IMR-90 (cell line): ENCODE measurements around the gene SPOCK3. TPM values are rescaled to one million over a fixed set of nuclear protein-coding genes. Genes with fewer than 3 reads are reported as not detected.

Experiments used
- ATAC-seq: fragments of 200-7000 bp; cut with Tn5 transposase; 2 replicates; pipeline ENCODE4 v1.9.1; 2020; ENCODE audit warnings: low read depth, mild to moderate bottlenecking, moderate library complexity
- BruUV-seq: library from RNA; stranded (reverse); fragments of 400-500 nt; replicated peaks from 2 replicates; lab custom pipeline; 2021; lab: Mats Ljungman, UMichigan
- CTCF ChIA-PET: fragments of 300-600 bp; formaldehyde crosslinking; extraction: SDS; loops from one replicate; lab custom pipeline; 2021; ENCODE audit warnings: antibody characterized with exemption; lab: Yijun Ruan, JAX
- POLR2A ChIA-PET: fragments of 300-600 bp; sonication (Branson Sonifier 250); formaldehyde crosslinking; loops from one replicate; lab custom pipeline; 2022; ENCODE audit warnings: antibody characterized with exemption; ENCODE audit not compliant: unreplicated experiment; lab: Charles Lee
- DNase-seq: peaks from one replicate; pipeline ENCODE4 v3.0.0; 2013
- H2AFZ ChIP-seq: replicated peaks from 2 replicates; pipeline ENCODE3; 2013; ENCODE audit warnings: low read length, mild to moderate bottlenecking; ENCODE audit not compliant: poor library complexity
- H2AK5ac ChIP-seq: 2 replicates; pipeline ENCODE4 v1.6.1; 2013; ENCODE audit warnings: low read depth, low read length, inconsistent platforms
- H2AK9ac ChIP-seq: replicated peaks from 2 replicates; pipeline ENCODE3; 2013; ENCODE audit warnings: mild to moderate bottlenecking, low read depth, low read length, moderate library complexity; ENCODE audit not compliant: poor library complexity
- H2BK120ac ChIP-seq: 2 replicates; pipeline ENCODE4 v1.6.1; 2013; ENCODE audit warnings: low read depth, low read length, inconsistent platforms
- H2BK15ac ChIP-seq: 3 replicates; pipeline ENCODE4 v1.6.1; 2013; ENCODE audit warnings: low read depth, low read length, inconsistent platforms
- H2BK20ac ChIP-seq: 2 replicates; pipeline ENCODE4 v1.6.1; 2013; ENCODE audit warnings: low read depth, mild to moderate bottlenecking, inconsistent platforms, low read length, moderate library complexity
- H2BK5ac ChIP-seq: 2 replicates; pipeline ENCODE4 v1.6.1; 2013; ENCODE audit warnings: mild to moderate bottlenecking, low read depth, low read length, inconsistent platforms; ENCODE audit not compliant: poor library complexity, severe bottlenecking
- H3K14ac ChIP-seq: replicated peaks from 2 replicates; pipeline ENCODE4 v1.6.1; 2013; ENCODE audit warnings: low read depth, low read length, inconsistent platforms
- H3K18ac ChIP-seq: 2 replicates; pipeline ENCODE4 v1.6.1; 2013; ENCODE audit warnings: low read depth, low read length, control low read depth
- H3K23ac ChIP-seq: 2 replicates; pipeline ENCODE4 v1.6.1; 2013; ENCODE audit warnings: low read depth, low read length, inconsistent platforms
- H3K27ac ChIP-seq: 2 replicates; pipeline ENCODE4 v1.5.1; 2013; ENCODE audit warnings: mild to moderate bottlenecking, control low read depth, low read length; ENCODE audit not compliant: insufficient read depth
- H3K27me3 ChIP-seq: 2 replicates; pipeline ENCODE4 v1.6.1; 2013; ENCODE audit warnings: low read length; ENCODE audit not compliant: control insufficient read depth, insufficient read depth
- H3K36me3 ChIP-seq: 2 replicates; pipeline ENCODE4 v1.6.1; 2013; ENCODE audit warnings: low read length, mixed read lengths; ENCODE audit not compliant: control insufficient read depth, insufficient read depth
- H3K4ac ChIP-seq: 2 replicates; pipeline ENCODE4 v1.6.1; 2013; ENCODE audit warnings: low read depth, low read length, inconsistent platforms
- H3K4me1 ChIP-seq: 2 replicates; pipeline ENCODE4 v1.6.1; 2013; ENCODE audit warnings: low read length, mixed read lengths; ENCODE audit not compliant: control insufficient read depth, insufficient read depth
- H3K4me2 ChIP-seq: 2 replicates; pipeline ENCODE4 v1.6.1; 2013; ENCODE audit warnings: low read depth, mild to moderate bottlenecking, control low read depth, low read length, moderate library complexity
- H3K4me3 ChIP-seq: 2 replicates; pipeline ENCODE4 v1.5.1; 2013; ENCODE audit warnings: low read depth, mild to moderate bottlenecking, control low read depth, low read length, moderate library complexity; ENCODE audit not compliant: insufficient read depth
- H3K56ac ChIP-seq: 2 replicates; pipeline ENCODE4 v1.6.1; 2013; ENCODE audit warnings: low read length, inconsistent platforms; ENCODE audit not compliant: insufficient read depth; ENCODE audit errors: extremely low read depth
- H3K79me1 ChIP-seq, 2 experiments: 2 replicates each; pipeline ENCODE4 v1.6.1; 2013; ENCODE audit warnings: low read length in 2 of 2, inconsistent platforms in 1 of 2, low read depth in 1 of 2
- H3K9ac ChIP-seq: 2 replicates; pipeline ENCODE4 v1.6.1; 2013; ENCODE audit warnings: low read depth, low read length, control low read depth
- H3K9me1 ChIP-seq: 2 replicates; pipeline ENCODE4 v1.6.1; 2013; ENCODE audit warnings: low read length, inconsistent platforms; ENCODE audit not compliant: insufficient read depth
- H3K9me3 ChIP-seq: 2 replicates; pipeline ENCODE4 v1.6.1; 2013; ENCODE audit warnings: low read length; ENCODE audit not compliant: control insufficient read depth, insufficient read depth
- H4K20me1 ChIP-seq: 2 replicates; pipeline ENCODE4 v1.6.1; 2013; ENCODE audit warnings: low read length, inconsistent platforms; ENCODE audit not compliant: insufficient read depth
- H4K5ac ChIP-seq: 2 replicates; pipeline ENCODE4 v1.6.1; 2013; ENCODE audit warnings: mild to moderate bottlenecking, low read depth, low read length, control low read depth
- H4K8ac ChIP-seq, 2 experiments: 2 replicates each; pipeline ENCODE4 v1.6.1; 2013; ENCODE audit warnings: low read depth in 2 of 2, low read length in 2 of 2, control low read depth in 1 of 2, inconsistent platforms in 1 of 2
- H4K91ac ChIP-seq: 2 replicates; pipeline ENCODE4 v1.6.1; 2013; ENCODE audit warnings: low read depth, low read length, inconsistent platforms; ENCODE audit not compliant: insufficient read depth
- BHLHE40 ChIP-seq: fragments of 150-350 bp; IDR thresholded peaks from 2 replicates; pipeline ENCODE4 v1.6.1; 2016; ENCODE audit warnings: mild to moderate bottlenecking, low read depth, low read length
- CEBPB ChIP-seq: IDR thresholded peaks from 2 replicates; pipeline ENCODE4 v1.6.1; 2012; ENCODE audit warnings: low read depth, low read length, improper control_type of control experiment
- CHD1 ChIP-seq: IDR thresholded peaks from 2 replicates; pipeline ENCODE4 v1.6.1; 2012; ENCODE audit warnings: low read depth, low read length, improper control_type of control experiment
- FOS ChIP-seq: fragments of 150-350 bp; IDR thresholded peaks from 2 replicates; pipeline ENCODE4 v1.6.1; 2016; ENCODE audit warnings: low read depth, low read length
- MAFK ChIP-seq: IDR thresholded peaks from 2 replicates; pipeline ENCODE4 v1.6.1; 2012; ENCODE audit warnings: low read depth, low read length, improper control_type of control experiment
- MAZ ChIP-seq: IDR thresholded peaks from 2 replicates; pipeline ENCODE4 v1.6.1; 2012; ENCODE audit warnings: low read depth, mild to moderate bottlenecking, low read length, improper control_type of control experiment, moderate library complexity, borderline replicate concordance
- MXI1 ChIP-seq: IDR thresholded peaks from 2 replicates; pipeline ENCODE4 v1.6.1; 2012; ENCODE audit warnings: low read depth, mild to moderate bottlenecking, low read length, moderate library complexity, borderline replicate concordance
- NFE2L2 ChIP-seq: fragments of 150-350 bp; IDR thresholded peaks from 2 replicates; pipeline ENCODE4 v1.6.1; 2016; ENCODE audit warnings: low read depth, mild to moderate bottlenecking, low read length
- POLR2A ChIP-seq: IDR thresholded peaks from 2 replicates; pipeline ENCODE4 v1.6.1; 2012; ENCODE audit warnings: mild to moderate bottlenecking, low read depth, low read length
- RAD21 ChIP-seq: IDR thresholded peaks from 2 replicates; pipeline ENCODE4 v1.6.1; 2012; ENCODE audit warnings: low read length, improper control_type of control experiment
- RCOR1 ChIP-seq: IDR thresholded peaks from 2 replicates; pipeline ENCODE4 v1.6.1; 2012; ENCODE audit warnings: mild to moderate bottlenecking, low read length, improper control_type of control experiment; ENCODE audit not compliant: insufficient replicate concordance
- RFX5 ChIP-seq: IDR thresholded peaks from 2 replicates; pipeline ENCODE4 v1.8.0; 2012; ENCODE audit warnings: low read depth, mild to moderate bottlenecking, low read length, moderate library complexity
- SMC3 ChIP-seq: fragments of 150-350 bp; IDR thresholded peaks from 2 replicates; pipeline ENCODE4 v1.6.1; 2016; ENCODE audit warnings: low read depth, mild to moderate bottlenecking, antibody characterized with exemption, low read length, moderate library complexity
- WGBS, 2 experiments: methylation state at CpG; one replicate each; pipeline versions ENCODE4 v1.1.5 to v1.1.7; 2013; ENCODE audit warnings: missing lambda C conversion rate in 2 of 2; ENCODE audit not compliant: insufficient read length in 1 of 2; ENCODE audit errors: extremely low coverage in 2 of 2; 5-methylcytosine and 5-hydroxymethylcytosine counted together
- dilution Hi-C: fragments of 300-500 bp; cut with HindIII; formaldehyde crosslinking; loops from one replicate; pipeline ENCODE4 v1.14.3; 2018; ENCODE audit warnings: low sequenced_read_pairs; ENCODE audit not compliant: unreplicated experiment
- in situ Hi-C: fragments of 300-500 bp; cut with MboI; formaldehyde crosslinking; loops from 3 replicates; pipeline ENCODE4 v1.14.3; 2019; ENCODE audit warnings: low sequenced_read_pairs, inconsistent platforms, mixed read lengths
- intact Hi-C: fragments of 100-400 bp; cut with micrococcal nuclease; formaldehyde crosslinking; loops from 2 replicates; pipeline ENCODE4 v1.10.0; 2022
- polyA plus RNA-seq, 3 experiments: library from polyadenylated mRNA; depleted of rRNA; stranded (reverse); fragments of >200 nt; gene quantifications; 2 replicates each; pipeline ENCODE4 v1.2.3, GENCODE V29; 2012; ENCODE audit warnings: low replicate concordance in 1 of 3
- total RNA-seq: library from RNA; depleted of rRNA; stranded (reverse); fragments of >200 nt; gene quantifications from 2 replicates; pipeline ENCODE4 v1.2.3, GENCODE V29; 2012
- TF ChIP-seq, protein P1 (sequence below): fragments of 150-350 bp; IDR thresholded peaks from 2 replicates; pipeline ENCODE4 v1.6.1; 2017; ENCODE audit warnings: mild to moderate bottlenecking, antibody characterized with exemption, low read length, low read depth
- TF ChIP-seq, protein P2 (sequence below): conservative IDR thresholded peaks from 2 replicates; pipeline ENCODE4 v1.5.1; 2012; ENCODE audit warnings: mild to moderate bottlenecking, low read depth, low read length, improper control_type of control experiment
- TF ChIP-seq, protein P3 (sequence below): fragments of 150-350 bp; IDR thresholded peaks from 2 replicates; pipeline ENCODE4 v1.6.1; 2016; ENCODE audit warnings: low read depth, mild to moderate bottlenecking, low read length, moderate library complexity, borderline replicate concordance

The SPOCK3 gene
- total and polyA plus RNA-seq, 2 of the 4 experiments (the other 2 are of a cell fraction), result not detected

DNA sequence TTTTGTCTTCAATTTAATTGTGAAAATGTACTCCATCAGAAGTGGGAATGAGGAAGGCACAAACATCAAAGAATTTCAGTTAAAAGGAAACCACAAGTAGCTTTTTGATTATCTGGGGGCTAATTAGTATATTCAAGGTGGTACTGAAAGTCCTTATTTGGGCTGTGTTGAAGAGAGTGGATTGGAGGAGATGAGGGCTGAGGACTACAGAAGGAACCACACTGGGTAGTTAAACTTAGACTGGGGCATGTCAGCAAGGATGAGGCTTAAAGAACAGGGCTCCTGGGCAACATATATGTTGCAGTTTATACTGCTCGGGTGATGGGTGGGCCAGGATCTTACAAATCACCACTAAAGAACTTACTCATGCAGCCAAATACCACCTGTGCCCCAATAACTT is 346.8 kb downstream of the SPOCK3 start:
- POLR2A ChIA-PET, result no interaction called here
- dilution Hi-C loops, result no loop called here
- BruUV-seq, result no TSS peak

More for the DNA sequence above, 346.8 kb downstream of the SPOCK3 start:
- H3K4me1 ChIP-seq, result no peaks in the 10 kb centered on the region
- CTCF ChIA-PET, result no interaction called here
- H2AK9ac ChIP-seq, result no peak overlapping the region
- H3K14ac ChIP-seq, result no peak overlapping the region
- no peaks in the 10 kb centered on the region for H3K79me1 ChIP-seq
- H3K27ac ChIP-seq, result no peak overlapping the region
- intact Hi-C loops, result no loop called here
- no peak overlapping the region for H2BK20ac ChIP-seq
- no peak overlapping the region for H3K4ac ChIP-seq
- ATAC-seq (no peak), DNase-seq (no peak)
- no peak overlapping the region for H4K8ac ChIP-seq
- H3K18ac ChIP-seq, result no peak overlapping the region
- no peaks in the 10 kb centered on the region for H3K36me3 ChIP-seq
- WGBS, 2 experiments, result no CpG with 5 or more reads among the region's 1 CpG
- H3K23ac ChIP-seq, result no peak overlapping the region
- no peaks in the 10 kb centered on the region for H3K9me1 ChIP-seq
- H3K9ac ChIP-seq, result no peak overlapping the region
- H2BK5ac ChIP-seq, result no peak overlapping the region
- H2AK5ac ChIP-seq, result no peak overlapping the region
- H3K4me2 ChIP-seq, result no peak overlapping the region
- no peak overlapping the region for H2AFZ ChIP-seq
- H3K9me3 ChIP-seq, result 0 out of 2 replicates have a peak, but pooled peaks cover 2% of the 10 kb centered on the region
- TF ChIP-seq CHD1, result no peak
- TF ChIP-seq, protein P1, sequence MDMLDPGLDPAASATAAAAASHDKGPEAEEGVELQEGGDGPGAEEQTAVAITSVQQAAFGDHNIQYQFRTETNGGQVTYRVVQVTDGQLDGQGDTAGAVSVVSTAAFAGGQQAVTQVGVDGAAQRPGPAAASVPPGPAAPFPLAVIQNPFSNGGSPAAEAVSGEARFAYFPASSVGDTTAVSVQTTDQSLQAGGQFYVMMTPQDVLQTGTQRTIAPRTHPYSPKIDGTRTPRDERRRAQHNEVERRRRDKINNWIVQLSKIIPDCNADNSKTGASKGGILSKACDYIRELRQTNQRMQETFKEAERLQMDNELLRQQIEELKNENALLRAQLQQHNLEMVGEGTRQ, result no peak
- TF ChIP-seq RFX5, result no peak
- TF ChIP-seq RAD21, result no peak
- no peak for TF ChIP-seq MXI1
- no peak for TF ChIP-seq POLR2A
- TF ChIP-seq MAFK, result no peak
- TF ChIP-seq SMC3, result no peak
- TF ChIP-seq, protein P2, sequence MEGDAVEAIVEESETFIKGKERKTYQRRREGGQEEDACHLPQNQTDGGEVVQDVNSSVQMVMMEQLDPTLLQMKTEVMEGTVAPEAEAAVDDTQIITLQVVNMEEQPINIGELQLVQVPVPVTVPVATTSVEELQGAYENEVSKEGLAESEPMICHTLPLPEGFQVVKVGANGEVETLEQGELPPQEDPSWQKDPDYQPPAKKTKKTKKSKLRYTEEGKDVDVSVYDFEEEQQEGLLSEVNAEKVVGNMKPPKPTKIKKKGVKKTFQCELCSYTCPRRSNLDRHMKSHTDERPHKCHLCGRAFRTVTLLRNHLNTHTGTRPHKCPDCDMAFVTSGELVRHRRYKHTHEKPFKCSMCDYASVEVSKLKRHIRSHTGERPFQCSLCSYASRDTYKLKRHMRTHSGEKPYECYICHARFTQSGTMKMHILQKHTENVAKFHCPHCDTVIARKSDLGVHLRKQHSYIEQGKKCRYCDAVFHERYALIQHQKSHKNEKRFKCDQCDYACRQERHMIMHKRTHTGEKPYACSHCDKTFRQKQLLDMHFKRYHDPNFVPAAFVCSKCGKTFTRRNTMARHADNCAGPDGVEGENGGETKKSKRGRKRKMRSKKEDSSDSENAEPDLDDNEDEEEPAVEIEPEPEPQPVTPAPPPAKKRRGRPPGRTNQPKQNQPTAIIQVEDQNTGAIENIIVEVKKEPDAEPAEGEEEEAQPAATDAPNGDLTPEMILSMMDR, result no peak
- TF ChIP-seq, protein P3, sequence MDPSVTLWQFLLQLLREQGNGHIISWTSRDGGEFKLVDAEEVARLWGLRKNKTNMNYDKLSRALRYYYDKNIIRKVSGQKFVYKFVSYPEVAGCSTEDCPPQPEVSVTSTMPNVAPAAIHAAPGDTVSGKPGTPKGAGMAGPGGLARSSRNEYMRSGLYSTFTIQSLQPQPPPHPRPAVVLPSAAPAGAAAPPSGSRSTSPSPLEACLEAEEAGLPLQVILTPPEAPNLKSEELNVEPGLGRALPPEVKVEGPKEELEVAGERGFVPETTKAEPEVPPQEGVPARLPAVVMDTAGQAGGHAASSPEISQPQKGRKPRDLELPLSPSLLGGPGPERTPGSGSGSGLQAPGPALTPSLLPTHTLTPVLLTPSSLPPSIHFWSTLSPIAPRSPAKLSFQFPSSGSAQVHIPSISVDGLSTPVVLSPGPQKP, result no peak
- TF ChIP-seq NFE2L2, result no peak
- TF ChIP-seq CEBPB, result no peak
- no peak for TF ChIP-seq FOS
- no peak for TF ChIP-seq MAZ
- no peak for TF ChIP-seq RCOR1
- no peak for TF ChIP-seq BHLHE40
- in situ Hi-C loops, result no loop called here
- no peaks in the 10 kb centered on the region for H3K27me3 ChIP-seq
- H3K56ac ChIP-seq, result no peak overlapping the region
- H4K20me1 ChIP-seq, result no peaks in the 10 kb centered on the region
- H4K91ac ChIP-seq, result no peak overlapping the region
- H3K4me3 ChIP-seq, result no peak overlapping the region
- no peak overlapping the region for H2BK120ac ChIP-seq
- H2BK15ac ChIP-seq, result no peak overlapping the region
- no peak overlapping the region for H4K5ac ChIP-seq
